ENCODE data around the gene M6PR. TPM values are rescaled to one million over a fixed set of nuclear protein-coding genes. Genes with fewer than 3 reads are reported as not detected.
"Not testable (repeated sequence)": the region's sequence is repeated elsewhere in the genome, so short reads cannot be mapped to it uniquely, and the experiment has no call there.

Gene M6PR
- total RNA-seq, 1 donor from 2014 or later: 192 TPM

- H3K27ac Mint-ChIP-seq: no peak overlapping the region
Measured at GRCh38 chr12:8916154-8916553, 33.3 kb downstream of the M6PR start.

GRCh38 chr12:8914716-8915526, 34.5 kb downstream of the M6PR start:
- Mint-ChIP-seq H3K9me3 (no peaks in the 10 kb centered on the region), H3K4me1 (ENCODE audit: low read depth) (peaks cover 8% of the 10 kb centered on the region), H3K4me3 (no peak overlapping the region), H3K27me3 (ENCODE audit: insufficient read depth) (peaks cover 21% of the 10 kb centered on the region), H3K27ac (no peak overlapping the region), H3K36me3 (ENCODE audit: low read depth) (no peaks in the 10 kb centered on the region)
- intact Hi-C loops (cut with micrococcal nuclease): loop anchor here (1.0 to 2.0 kb wide), 4 partner anchors 25 to 218 kb away; partner anchors contain the start of genes M6PR and RIMKLB
- DNase-seq (ENCODE audit: low spot score): peak; percentile 56

More at GRCh38 chr12:8916154-8916553, 33.3 kb downstream of the M6PR start:
- Mint-ChIP-seq H3K36me3 (ENCODE audit: low read depth) (peaks cover 1% of the 10 kb centered on the region), H3K27me3 (ENCODE audit: insufficient read depth) (peaks cover 18% of the 10 kb centered on the region), H3K9me3 (no peaks in the 10 kb centered on the region), H3K4me1 (ENCODE audit: low read depth) (peaks cover 8% of the 10 kb centered on the region), H3K4me3 (no peak overlapping the region)
- no peak for DNase-seq (ENCODE audit: low spot score)
- intact Hi-C loops (cut with micrococcal nuclease): no loop called here

- not testable (repeated sequence) for H3K9me3 Mint-ChIP-seq; H3K36me3 Mint-ChIP-seq (ENCODE audit: low read depth); H3K4me1 Mint-ChIP-seq (ENCODE audit: low read depth)
- Mint-ChIP-seq H3K27ac (peak within 1 kb of the TSS; percentile 80), H3K4me3 (peak within 1 kb of the TSS; percentile 89), H3K27me3 (ENCODE audit: insufficient read depth) (peaks cover 21% of the 10 kb centered on the region)
- intact Hi-C loops (cut with micrococcal nuclease): loop anchor here (1.0 to 2.0 kb wide), 4 partner anchors 24 to 217 kb away; partner anchors contain the start of genes M6PR and RIMKLB
- DNase-seq (ENCODE audit: low spot score): peak; percentile 64
Measured at GRCh38 chr12:8914033-8914715, 35.3 kb downstream of the M6PR start, which contains the start of gene PHC1. PHC1 (plus strand) TSS chr12:8914509; CDS start chr12:8917678, 3,169 bp downstream.

GRCh38 chr12:8913702-8914032, 35.8 kb downstream of the M6PR start:
- Mint-ChIP-seq H3K27me3 (ENCODE audit: insufficient read depth) (peaks cover 21% of the 10 kb centered on the region), H3K9me3 (no peaks in the 10 kb centered on the region), H3K4me1 (ENCODE audit: low read depth) (peaks cover 8% of the 10 kb centered on the region), H3K27ac (peak overlapping the region; percentile 80), H3K4me3 (peak overlapping the region; percentile 89), H3K36me3 (ENCODE audit: low read depth) (no peaks in the 10 kb centered on the region)
- no peak for DNase-seq (ENCODE audit: low spot score)
- intact Hi-C loops (cut with micrococcal nuclease): loop anchor here (1.0 to 2.0 kb wide), 4 partner anchors 23 to 217 kb away; partner anchors contain the start of genes M6PR and RIMKLB

- Mint-ChIP-seq H3K4me3 (peak overlapping the region; percentile 3), H3K27ac (no peak overlapping the region), H3K4me1 (ENCODE audit: low read depth) (peaks cover 8% of the 10 kb centered on the region), H3K9me3 (no peaks in the 10 kb centered on the region), H3K27me3 (ENCODE audit: insufficient read depth) (peaks cover 18% of the 10 kb centered on the region), H3K36me3 (ENCODE audit: low read depth) (no peaks in the 10 kb centered on the region)
- DNase-seq (ENCODE audit: low spot score): no peak
- intact Hi-C loops (cut with micrococcal nuclease): no loop called here
Measured at GRCh38 chr12:8912914-8913313, 36.5 kb downstream of the M6PR start.

GRCh38 chr12:8911606-8912268, 37.7 kb downstream of the M6PR start:
- intact Hi-C loops (cut with micrococcal nuclease): no loop called here
- Mint-ChIP-seq H3K4me3 (no peak overlapping the region), H3K27ac (no peak overlapping the region), H3K27me3 (ENCODE audit: insufficient read depth) (peaks cover 21% of the 10 kb centered on the region), H3K36me3 (ENCODE audit: low read depth) (no peaks in the 10 kb centered on the region), H3K4me1 (ENCODE audit: low read depth) (peaks cover 8% of the 10 kb centered on the region), H3K9me3 (no peaks in the 10 kb centered on the region)
- no peak for DNase-seq (ENCODE audit: low spot score)

GRCh38 chr12:8909752-8910151, 39.7 kb downstream of the M6PR start:
- Mint-ChIP-seq H3K27ac (no peak overlapping the region), H3K4me3 (no peak overlapping the region), H3K27me3 (ENCODE audit: insufficient read depth) (peaks cover 31% of the 10 kb centered on the region), H3K4me1 (ENCODE audit: low read depth) (peaks cover 8% of the 10 kb centered on the region), H3K36me3 (ENCODE audit: low read depth) (no peaks in the 10 kb centered on the region), H3K9me3 (no peaks in the 10 kb centered on the region)
- intact Hi-C loops (cut with micrococcal nuclease): no loop called here
- no peak for DNase-seq (ENCODE audit: low spot score)

GRCh38 chr12:8907513-8907912, 41.9 kb downstream of the M6PR start:
- DNase-seq (ENCODE audit: low spot score): no peak
- Mint-ChIP-seq H3K36me3 (ENCODE audit: low read depth) (no peaks in the 10 kb centered on the region), H3K4me3 (no peak overlapping the region), H3K27me3 (ENCODE audit: insufficient read depth) (peaks cover 31% of the 10 kb centered on the region), H3K4me1 (ENCODE audit: low read depth) (peaks cover 7% of the 10 kb centered on the region), H3K27ac (no peak overlapping the region), H3K9me3 (no peaks in the 10 kb centered on the region)
- intact Hi-C loops (cut with micrococcal nuclease): no loop called here

GRCh38 chr12:8906266-8907180, 42.9 kb downstream of the M6PR start:
- no peak for DNase-seq (ENCODE audit: low spot score)
- H3K36me3 Mint-ChIP-seq (ENCODE audit: low read depth): no peaks in the 10 kb centered on the region
- no peaks in the 10 kb centered on the region for H3K9me3 Mint-ChIP-seq
- no peak overlapping the region for H3K4me3 Mint-ChIP-seq
- H3K27me3 Mint-ChIP-seq (ENCODE audit: insufficient read depth): peaks cover 24% of the 10 kb centered on the region
- peaks cover 7% of the 10 kb centered on the region for H3K4me1 Mint-ChIP-seq (ENCODE audit: low read depth)
- H3K27ac Mint-ChIP-seq: no peak overlapping the region
- intact Hi-C loops (cut with micrococcal nuclease): no loop called here

GRCh38 chr12:8905546-8905945, 43.9 kb downstream of the M6PR start:
- Mint-ChIP-seq H3K4me1 (ENCODE audit: low read depth) (peaks cover 7% of the 10 kb centered on the region), H3K4me3 (no peak overlapping the region), H3K36me3 (ENCODE audit: low read depth) (no peaks in the 10 kb centered on the region), H3K27me3 (ENCODE audit: insufficient read depth) (peaks cover 18% of the 10 kb centered on the region), H3K27ac (no peak overlapping the region), H3K9me3 (no peaks in the 10 kb centered on the region)
- intact Hi-C loops (cut with micrococcal nuclease): no loop called here
- no peak for DNase-seq (ENCODE audit: low spot score)

GRCh38 chr12:8904665-8905064, 44.8 kb downstream of the M6PR start:
- H3K4me1 Mint-ChIP-seq (ENCODE audit: low read depth): peaks cover 7% of the 10 kb centered on the region
- H3K36me3 Mint-ChIP-seq (ENCODE audit: low read depth): no peaks in the 10 kb centered on the region
- intact Hi-C loops (cut with micrococcal nuclease): no loop called here
- DNase-seq (ENCODE audit: low spot score): no peak
- peaks cover 20% of the 10 kb centered on the region for H3K27me3 Mint-ChIP-seq (ENCODE audit: insufficient read depth)
- H3K9me3 Mint-ChIP-seq: no peaks in the 10 kb centered on the region
- H3K4me3 Mint-ChIP-seq: no peak overlapping the region
- no peak overlapping the region for H3K27ac Mint-ChIP-seq

- Mint-ChIP-seq H3K27ac (no peak overlapping the region), H3K36me3 (ENCODE audit: low read depth) (no peaks in the 10 kb centered on the region), H3K27me3 (ENCODE audit: insufficient read depth) (peaks cover 20% of the 10 kb centered on the region), H3K9me3 (no peaks in the 10 kb centered on the region), H3K4me3 (no peak overlapping the region), H3K4me1 (ENCODE audit: low read depth) (peaks cover 7% of the 10 kb centered on the region)
- no peak for DNase-seq (ENCODE audit: low spot score)
- intact Hi-C loops (cut with micrococcal nuclease): no loop called here
Measured at GRCh38 chr12:8903646-8904045, 45.8 kb downstream of the M6PR start.
